HepG2 (cell line): Measurements from ENCODE around the gene SNRPD3.

ENCODE experiments used
- BRD4 ChIP-seq: sonication (generic); formaldehyde crosslinking; IDR thresholded peaks from 2 replicates; pipeline ENCODE4 v1.4.0; 2020; ENCODE audit warnings: missing genetic modification reagents
- FOXM1 ChIP-seq: sonication (generic); formaldehyde crosslinking; IDR thresholded peaks from 2 replicates; pipeline ENCODE4 v1.5.0; 2020; ENCODE audit warnings: missing genetic modification reagents
- HCFC1 ChIP-seq: fragments of 150-350 bp; IDR thresholded peaks from 2 replicates; pipeline ENCODE4 v1.6.1; 2014; ENCODE audit warnings: low read depth, low read length
- PHF8 ChIP-seq: sonication (generic); formaldehyde crosslinking; IDR thresholded peaks from 2 replicates; pipeline ENCODE4 v1.5.0; 2020; ENCODE audit warnings: missing genetic modification reagents
- POLR2AphosphoS5 ChIP-seq: IDR thresholded peaks from 2 replicates; pipeline ENCODE4 v1.6.1; 2012; ENCODE audit warnings: low read depth, low read length
- ZNF792 ChIP-seq: IDR thresholded peaks from 2 replicates; pipeline ENCODE4 v1.6.1; 2016
- TF ChIP-seq, protein P1 (sequence below): sonication (generic); formaldehyde crosslinking; IDR thresholded peaks from 2 replicates; pipeline ENCODE4 v1.5.0; 2020; ENCODE audit warnings: mild to moderate bottlenecking, missing genetic modification reagents, moderate library complexity

GRCh38 chr22:24555165-24556039 lies at the start of gene SNRPD3:
- TF ChIP-seq BRD4 (peak; percentile 93), FOXM1 (CRISPR knock-in tag) (0 out of 2 replicates have a peak, but pooled peaks have one; percentile 37), HCFC1 (peak; percentile 73; the same call in 1 of the 2 replicates), POLR2AphosphoS5 (peak; percentile 86), ZNF792 (CRISPR knock-in tag) (peak; percentile 91), PHF8 (peak; percentile 94)
- TF ChIP-seq, protein P1, sequence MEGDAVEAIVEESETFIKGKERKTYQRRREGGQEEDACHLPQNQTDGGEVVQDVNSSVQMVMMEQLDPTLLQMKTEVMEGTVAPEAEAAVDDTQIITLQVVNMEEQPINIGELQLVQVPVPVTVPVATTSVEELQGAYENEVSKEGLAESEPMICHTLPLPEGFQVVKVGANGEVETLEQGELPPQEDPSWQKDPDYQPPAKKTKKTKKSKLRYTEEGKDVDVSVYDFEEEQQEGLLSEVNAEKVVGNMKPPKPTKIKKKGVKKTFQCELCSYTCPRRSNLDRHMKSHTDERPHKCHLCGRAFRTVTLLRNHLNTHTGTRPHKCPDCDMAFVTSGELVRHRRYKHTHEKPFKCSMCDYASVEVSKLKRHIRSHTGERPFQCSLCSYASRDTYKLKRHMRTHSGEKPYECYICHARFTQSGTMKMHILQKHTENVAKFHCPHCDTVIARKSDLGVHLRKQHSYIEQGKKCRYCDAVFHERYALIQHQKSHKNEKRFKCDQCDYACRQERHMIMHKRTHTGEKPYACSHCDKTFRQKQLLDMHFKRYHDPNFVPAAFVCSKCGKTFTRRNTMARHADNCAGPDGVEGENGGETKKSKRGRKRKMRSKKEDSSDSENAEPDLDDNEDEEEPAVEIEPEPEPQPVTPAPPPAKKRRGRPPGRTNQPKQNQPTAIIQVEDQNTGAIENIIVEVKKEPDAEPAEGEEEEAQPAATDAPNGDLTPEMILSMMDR: peak; percentile 29
